GM12873 (cell line): ENCODE data around the gene SUPT3H.

Experiments
- CTCF ChIP-seq: IDR thresholded peaks from 2 replicates; pipeline ENCODE4 v1.5.1; 2012; ENCODE audit warnings: low read depth, mild to moderate bottlenecking, moderate library complexity, low read length, control low read depth; ENCODE audit not compliant: insufficient read depth; ENCODE audit errors: missing control alignments

The SUPT3H gene

GRCh38 chr6:45112711-45113110, 265.0 kb downstream of the SUPT3H start:
- TF ChIP-seq CTCF = no peak

- TF ChIP-seq CTCF = no peak
These were observed 268.2 kb downstream of the SUPT3H start for GRCh38 chr6:45109551-45109950.

GRCh38 chr6:45105170-45105820, 272.4 kb downstream of the SUPT3H start:
- no peak for TF ChIP-seq CTCF

- no peak for TF ChIP-seq CTCF
These were observed 273.3 kb downstream of the SUPT3H start for GRCh38 chr6:45104429-45104828.

GRCh38 chr6:45098256-45098655, 279.5 kb downstream of the SUPT3H start:
- no peak for TF ChIP-seq CTCF

GRCh38 chr6:45094831-45095230, 282.9 kb downstream of the SUPT3H start:
- no peak for TF ChIP-seq CTCF

- no peak for TF ChIP-seq CTCF
These were observed 285.6 kb downstream of the SUPT3H start for GRCh38 chr6:45092135-45092534.
